ENCODE results near the gene FYB1.

DNA sequence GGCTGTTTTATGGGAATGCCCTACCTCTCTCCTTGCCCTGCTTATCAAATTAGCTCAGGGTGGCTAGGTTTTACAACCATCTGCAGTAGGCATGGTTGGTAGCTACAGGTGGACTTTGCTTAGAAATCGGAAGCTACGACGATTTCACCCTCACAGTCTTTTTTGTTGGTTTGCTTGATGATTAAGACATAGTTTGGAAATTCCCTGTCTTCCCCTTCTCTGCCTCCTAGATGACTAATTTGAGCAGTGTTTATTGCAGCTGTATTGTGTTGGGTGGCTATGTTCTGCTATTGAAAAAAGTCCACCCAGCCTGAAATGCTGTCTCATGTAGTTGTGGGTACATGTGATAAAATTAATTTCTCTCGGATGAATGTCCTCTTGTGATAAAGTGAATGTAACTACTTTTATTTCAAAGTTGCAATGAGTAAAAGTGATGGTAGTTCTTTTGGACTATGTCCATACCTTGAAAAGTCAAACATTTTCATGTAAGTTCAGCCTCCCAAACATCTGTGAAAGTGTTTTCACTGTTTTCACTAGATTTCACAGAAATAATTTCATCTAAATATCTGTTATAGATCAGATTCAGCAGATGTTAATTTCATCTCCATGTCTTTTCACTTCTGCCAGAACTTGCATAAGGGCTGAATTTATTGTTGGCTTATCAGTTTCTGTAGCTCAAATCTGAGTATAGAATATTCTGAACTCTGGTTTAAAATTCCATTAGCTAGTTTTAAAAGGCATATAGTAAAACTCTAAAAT, 37.3 kb upstream of the FYB1 start:
- TF ChIP-seq, protein P1, sequence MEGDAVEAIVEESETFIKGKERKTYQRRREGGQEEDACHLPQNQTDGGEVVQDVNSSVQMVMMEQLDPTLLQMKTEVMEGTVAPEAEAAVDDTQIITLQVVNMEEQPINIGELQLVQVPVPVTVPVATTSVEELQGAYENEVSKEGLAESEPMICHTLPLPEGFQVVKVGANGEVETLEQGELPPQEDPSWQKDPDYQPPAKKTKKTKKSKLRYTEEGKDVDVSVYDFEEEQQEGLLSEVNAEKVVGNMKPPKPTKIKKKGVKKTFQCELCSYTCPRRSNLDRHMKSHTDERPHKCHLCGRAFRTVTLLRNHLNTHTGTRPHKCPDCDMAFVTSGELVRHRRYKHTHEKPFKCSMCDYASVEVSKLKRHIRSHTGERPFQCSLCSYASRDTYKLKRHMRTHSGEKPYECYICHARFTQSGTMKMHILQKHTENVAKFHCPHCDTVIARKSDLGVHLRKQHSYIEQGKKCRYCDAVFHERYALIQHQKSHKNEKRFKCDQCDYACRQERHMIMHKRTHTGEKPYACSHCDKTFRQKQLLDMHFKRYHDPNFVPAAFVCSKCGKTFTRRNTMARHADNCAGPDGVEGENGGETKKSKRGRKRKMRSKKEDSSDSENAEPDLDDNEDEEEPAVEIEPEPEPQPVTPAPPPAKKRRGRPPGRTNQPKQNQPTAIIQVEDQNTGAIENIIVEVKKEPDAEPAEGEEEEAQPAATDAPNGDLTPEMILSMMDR (IDR thresholded peaks at IDR 0.05): no peak
- TF ChIP-seq EZH2 (IDR thresholded peaks at IDR 0.05; ENCODE audit: borderline replicate concordance, insufficient read depth, low read depth, low read length, poor library complexity, severe bottlenecking): no peak

All from B cell (primary cell).